Naive B cell (primary cell): ENCODE data around the gene ADAM12. TPM values are rescaled to one million over a fixed set of nuclear protein-coding genes. Genes with fewer than 3 reads are reported as not detected.

Source experiments
- ATAC-seq, 2 donors: fragments of 150-1000 bp; cut with Tn5 transposase; 2 replicates each; pipeline ENCODE4 v1.10.0; 2021; ENCODE audit warnings: low read depth in 2 of 2, mild to moderate bottlenecking in 2 of 2, moderate library complexity in 2 of 2
- DNase-seq: peaks from one replicate; pipeline ENCODE4 v3.0.0; 2022
- H3K27ac Mint-ChIP-seq, 6 donors: one replicate each; pipeline ENCODE4 v1.8.0; 2020 to 2022; ENCODE audit warnings: mild to moderate bottlenecking in 6 of 6, mixed read lengths in 6 of 6, moderate library complexity in 5 of 6, inconsistent platforms in 2 of 6
- H3K27me3 Mint-ChIP-seq, 3 donors: one replicate each; pipeline ENCODE4 v1.8.0; 2021 to 2022; ENCODE audit warnings: mixed read lengths in 3 of 3, mild to moderate bottlenecking in 1 of 3
- H3K36me3 Mint-ChIP-seq, 2 donors: one replicate each; pipeline ENCODE4 v1.8.0; 2020 to 2022; ENCODE audit warnings: mixed read lengths in 2 of 2, inconsistent platforms in 1 of 2, mild to moderate bottlenecking in 1 of 2
- H3K4me1 Mint-ChIP-seq, 3 donors: one replicate each; pipeline ENCODE4 v1.8.0; 2020 to 2022; ENCODE audit warnings: mixed read lengths in 3 of 3, inconsistent platforms in 1 of 3, mild to moderate bottlenecking in 1 of 3, moderate library complexity in 1 of 3
- H3K4me3 Mint-ChIP-seq, 8 donors: one replicate each; pipeline ENCODE4 v1.8.0; 2020 to 2022; ENCODE audit warnings: mild to moderate bottlenecking in 8 of 8, mixed read lengths in 8 of 8, moderate library complexity in 8 of 8, inconsistent platforms in 2 of 8
- H3K9me3 Mint-ChIP-seq, 7 donors: one replicate each; pipeline ENCODE4 v1.8.0; 2020 to 2022; ENCODE audit warnings: mixed read lengths in 7 of 7, mild to moderate bottlenecking in 5 of 7, inconsistent platforms in 2 of 7, moderate library complexity in 1 of 7
- polyA plus RNA-seq, 6 donors: library from polyadenylated mRNA; unstranded; fragments of 300-500 nt; fragmentation: Illumina TruSeq; gene quantifications; one replicate each; pipeline ENCODE4 v1.2.3, GENCODE V29; 2021; ENCODE audit warnings: low read depth in 6 of 6

ADAM12 gene
- polyA plus RNA-seq, 6 donors from 2014 or later: 0.07 to 0.08 TPM; not detected in 4

DNA sequence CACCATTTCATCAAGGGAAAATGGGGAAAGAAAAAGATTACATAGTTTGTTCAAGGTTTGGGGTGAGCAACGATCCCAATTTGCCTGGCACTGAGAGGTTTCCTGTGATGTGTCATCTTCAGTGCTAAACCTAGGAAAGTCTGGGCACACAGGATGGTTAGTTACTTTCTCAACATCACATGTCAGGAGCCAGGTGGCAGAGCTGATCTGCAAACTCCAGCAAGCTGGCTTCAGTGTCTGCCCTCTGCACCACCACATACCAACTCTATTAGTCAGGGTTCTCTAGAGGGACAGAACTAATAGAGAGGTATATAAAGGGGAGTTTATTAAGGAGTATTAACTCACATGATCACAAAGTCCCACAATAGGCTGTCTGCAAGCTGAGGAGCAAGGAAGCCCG is 11.3 kb downstream of the ADAM12 start:
- H3K4me3 Mint-ChIP-seq: no peak overlapping the region
- H3K9me3 Mint-ChIP-seq: peaks cover 4 to 38% (median 7%) of the 10 kb centered on the region in 7 donors
- no peak for ATAC-seq
- no peaks in the 10 kb centered on the region for H3K4me1 Mint-ChIP-seq
- DNase-seq: no peak
- peaks cover 0 to 11% of the 10 kb centered on the region in 2 donors for H3K36me3 Mint-ChIP-seq
- peaks cover 0 to 7% (median 1%) of the 10 kb centered on the region in 3 donors for H3K27me3 Mint-ChIP-seq
- H3K27ac Mint-ChIP-seq: no peak overlapping the region

DNA sequence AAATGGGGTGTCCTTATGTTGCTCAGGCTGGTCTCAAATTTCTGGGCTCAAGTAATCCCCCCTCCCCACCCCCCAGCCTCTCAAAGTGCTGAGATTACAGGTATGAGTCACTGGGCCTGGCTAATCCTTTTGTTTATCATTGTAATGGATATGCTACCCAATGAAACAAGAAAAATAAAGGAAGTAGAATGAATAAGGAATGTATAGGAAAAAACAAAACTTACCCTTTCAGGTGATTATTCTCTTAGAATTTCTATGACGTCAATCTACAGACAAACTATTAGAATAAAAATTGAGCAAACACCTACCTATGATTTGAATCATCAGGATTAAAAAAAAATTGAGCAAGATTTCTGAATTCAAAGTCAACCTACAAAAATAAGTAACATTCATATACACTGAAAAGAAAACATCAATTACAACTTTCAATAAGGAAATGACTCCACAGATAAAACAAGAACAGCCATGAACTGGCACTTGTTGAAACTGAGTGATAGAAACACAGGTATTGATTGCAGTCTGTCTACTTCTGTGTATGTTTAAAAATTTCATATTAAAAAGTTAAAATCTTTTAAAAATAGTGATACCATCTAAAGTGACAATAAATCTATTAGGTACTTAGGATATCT is 12.2 kb downstream of the ADAM12 start:
- Mint-ChIP-seq H3K27me3 (peaks cover 0 to 6% (median 0%) of the 10 kb centered on the region in 3 donors), H3K4me1 (no peaks in the 10 kb centered on the region), H3K27ac (no peak overlapping the region), H3K4me3 (no peak overlapping the region), H3K36me3 (peaks cover 0 to 11% of the 10 kb centered on the region in 2 donors), H3K9me3 (peaks cover 4 to 37% (median 7%) of the 10 kb centered on the region in 7 donors)
- DNase-seq: no peak
- ATAC-seq: no peak

DNA sequence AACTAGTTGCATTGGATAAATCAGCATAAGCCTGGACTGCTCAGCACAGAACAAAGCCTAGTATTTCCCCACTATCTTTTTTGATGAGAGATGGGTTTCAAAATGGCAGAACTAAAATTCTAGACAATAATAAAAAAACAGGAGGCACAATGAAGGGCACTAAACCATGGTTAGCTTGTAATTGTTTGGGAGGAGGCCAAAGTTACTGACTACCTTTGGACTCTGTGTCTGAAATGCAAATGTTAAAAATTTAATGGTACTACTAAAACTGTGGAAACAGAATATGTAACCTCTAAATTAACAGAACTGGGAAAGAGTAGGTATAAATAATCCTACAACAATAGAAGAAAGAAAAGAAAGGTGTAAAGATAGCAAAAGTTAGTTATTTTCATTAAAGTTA is 13.0 kb downstream of the ADAM12 start:
- peaks cover 0 to 11% of the 10 kb centered on the region in 2 donors for H3K36me3 Mint-ChIP-seq
- peaks cover 0 to 6% (median 0%) of the 10 kb centered on the region in 3 donors for H3K27me3 Mint-ChIP-seq
- H3K27ac Mint-ChIP-seq: no peak overlapping the region
- ATAC-seq (no peak), DNase-seq (no peak)
- peaks cover 4 to 37% (median 7%) of the 10 kb centered on the region in 7 donors for H3K9me3 Mint-ChIP-seq
- no peak overlapping the region for H3K4me3 Mint-ChIP-seq
- H3K4me1 Mint-ChIP-seq: no peaks in the 10 kb centered on the region

DNA sequence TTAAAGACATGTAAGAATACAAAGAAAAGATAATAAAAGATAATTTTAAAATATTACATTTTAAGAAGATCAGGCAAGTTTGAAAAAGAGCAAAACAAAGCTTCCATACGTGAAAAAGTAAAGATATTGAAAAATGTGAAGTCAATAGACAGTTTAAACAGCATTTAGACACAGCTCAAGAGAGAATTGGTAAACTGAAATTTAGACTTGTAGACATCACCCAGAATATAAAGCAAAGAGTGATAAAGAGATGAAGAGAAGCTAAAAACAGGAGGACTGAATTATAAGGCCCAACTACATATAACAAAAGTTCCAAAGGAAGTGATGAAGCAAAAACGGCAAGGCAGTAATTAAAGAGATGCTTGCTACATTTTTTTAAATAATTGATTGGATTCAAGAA is 13.8 kb downstream of the ADAM12 start:
- no peak for ATAC-seq
- Mint-ChIP-seq H3K4me1 (no peaks in the 10 kb centered on the region), H3K27me3 (peaks cover 0 to 6% (median 0%) of the 10 kb centered on the region in 3 donors), H3K27ac (no peak overlapping the region), H3K9me3 (peaks cover 4 to 32% (median 7%) of the 10 kb centered on the region in 7 donors), H3K4me3 (no peak overlapping the region), H3K36me3 (peaks cover 0 to 11% of the 10 kb centered on the region in 2 donors)
- no peak for DNase-seq

DNA sequence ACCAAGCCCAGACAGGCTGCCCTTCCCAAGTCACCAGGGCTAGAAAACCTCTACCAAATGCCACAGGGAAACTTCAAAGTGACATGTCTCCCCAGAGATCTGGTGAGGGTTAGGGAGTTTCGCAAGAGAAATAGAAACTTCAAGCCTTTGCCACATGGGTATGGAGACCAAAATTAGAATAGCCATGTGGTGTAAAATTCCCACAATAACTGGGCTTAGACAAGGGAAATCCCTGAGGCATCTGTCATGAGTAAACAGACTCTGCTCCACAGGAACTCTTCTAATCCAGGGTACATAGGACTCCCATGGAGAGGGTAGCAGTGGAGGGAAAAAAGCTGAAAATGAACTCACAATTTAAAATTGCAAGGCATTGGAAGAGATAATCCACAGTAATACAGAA is 14.3 kb downstream of the ADAM12 start:
- Mint-ChIP-seq H3K4me1 (no peaks in the 10 kb centered on the region), H3K36me3 (peaks cover 0 to 11% of the 10 kb centered on the region in 2 donors), H3K27ac (no peak overlapping the region), H3K9me3 (peaks cover 0 to 28% (median 6%) of the 10 kb centered on the region in 7 donors), H3K4me3 (no peak overlapping the region), H3K27me3 (peaks cover 0 to 6% (median 0%) of the 10 kb centered on the region in 3 donors)
- DNase-seq (no peak), ATAC-seq (no peak)

DNA sequence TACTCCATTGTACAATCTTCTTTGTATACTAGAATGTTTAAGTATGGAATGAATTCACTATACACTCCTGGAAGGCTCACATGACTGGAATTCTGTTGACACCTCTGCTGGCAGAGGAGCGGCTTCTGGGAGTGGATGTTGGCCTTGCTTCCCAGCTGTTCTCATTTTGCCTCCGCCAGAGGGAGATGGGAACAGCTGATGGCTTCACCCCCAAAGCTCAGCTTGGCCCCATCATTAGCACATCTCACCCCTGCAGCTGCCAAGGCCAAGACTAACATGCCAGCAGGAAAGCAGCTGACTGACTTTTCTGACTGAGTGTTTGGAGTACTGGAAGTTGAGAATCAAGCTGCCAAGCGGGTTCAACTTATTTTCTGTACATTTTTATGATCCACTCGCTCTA is 15.1 kb downstream of the ADAM12 start:
- DNase-seq (no peak), ATAC-seq (no peak)
- no peak overlapping the region for H3K27ac Mint-ChIP-seq
- no peaks in the 10 kb centered on the region for H3K4me1 Mint-ChIP-seq
- H3K36me3 Mint-ChIP-seq: peaks cover 0 to 11% of the 10 kb centered on the region in 2 donors
- no peak overlapping the region for H3K4me3 Mint-ChIP-seq
- H3K27me3 Mint-ChIP-seq: peaks cover 0 to 6% (median 0%) of the 10 kb centered on the region in 3 donors
- H3K9me3 Mint-ChIP-seq: peaks cover 0 to 21% (median 6%) of the 10 kb centered on the region in 7 donors

DNA sequence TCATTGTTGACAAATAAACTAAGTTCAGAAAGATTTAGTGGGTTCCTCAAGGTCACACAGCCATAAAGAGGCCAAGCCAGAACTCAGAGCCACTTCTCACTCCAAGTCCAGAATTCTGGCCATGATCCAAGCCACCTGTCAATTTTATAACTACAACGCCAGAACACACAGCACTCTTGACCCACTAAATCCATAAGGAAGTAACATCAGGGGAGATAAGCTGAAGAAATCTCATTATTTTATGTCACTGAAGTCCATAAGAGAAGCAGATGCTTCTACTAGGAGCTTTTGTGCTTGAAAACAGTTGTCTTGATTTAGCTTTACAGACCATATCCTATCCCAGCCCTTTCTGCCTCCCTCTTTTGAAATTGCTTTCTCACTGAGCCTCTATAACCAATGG is 15.9 kb downstream of the ADAM12 start:
- no peak overlapping the region for H3K4me3 Mint-ChIP-seq
- H3K36me3 Mint-ChIP-seq: peaks cover 0 to 11% of the 10 kb centered on the region in 2 donors
- no peak for DNase-seq
- no peak for ATAC-seq
- H3K27me3 Mint-ChIP-seq: peaks cover 0 to 6% (median 0%) of the 10 kb centered on the region in 3 donors
- H3K9me3 Mint-ChIP-seq: peaks cover 0 to 17% (median 6%) of the 10 kb centered on the region in 7 donors
- H3K4me1 Mint-ChIP-seq: no peaks in the 10 kb centered on the region
- H3K27ac Mint-ChIP-seq: no peak overlapping the region

DNA sequence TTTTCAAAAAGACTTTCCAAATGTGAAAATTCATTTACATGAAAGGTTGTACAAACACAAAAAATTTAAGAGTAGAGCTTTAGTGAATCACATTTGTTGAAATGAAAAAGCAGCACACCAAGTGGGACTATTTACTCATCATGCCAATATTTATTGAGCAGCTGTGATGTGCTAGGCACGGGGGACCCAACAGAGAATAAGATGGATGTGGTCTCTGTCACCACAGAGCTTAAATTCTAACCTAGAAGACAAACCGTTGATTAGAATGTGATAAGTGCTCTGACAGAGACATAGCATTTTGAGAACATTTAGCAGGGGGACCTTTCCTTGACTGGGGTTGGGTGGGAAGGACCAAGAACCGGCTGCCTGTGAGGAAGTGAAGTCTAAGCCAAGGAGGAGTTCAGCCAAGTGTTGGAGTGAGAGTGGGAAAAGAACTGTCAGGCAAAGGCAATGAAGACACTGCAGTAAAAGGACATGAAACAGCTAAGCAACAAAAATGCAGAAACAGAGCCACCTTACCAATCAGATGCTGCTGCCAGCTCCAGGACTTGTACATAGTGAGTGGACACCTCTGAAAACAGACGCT is 19.1 kb downstream of the ADAM12 start:
- H3K4me1 Mint-ChIP-seq: no peaks in the 10 kb centered on the region
- no peak overlapping the region for H3K27ac Mint-ChIP-seq
- peaks cover 0 to 7% (median 0%) of the 10 kb centered on the region in 3 donors for H3K27me3 Mint-ChIP-seq
- H3K4me3 Mint-ChIP-seq: no peak overlapping the region
- DNase-seq (no peak), ATAC-seq (no peak)
- H3K9me3 Mint-ChIP-seq: peaks cover 0 to 7% (median 2%) of the 10 kb centered on the region in 7 donors
- H3K36me3 Mint-ChIP-seq: peaks cover 0 to 5% of the 10 kb centered on the region in 2 donors

DNA sequence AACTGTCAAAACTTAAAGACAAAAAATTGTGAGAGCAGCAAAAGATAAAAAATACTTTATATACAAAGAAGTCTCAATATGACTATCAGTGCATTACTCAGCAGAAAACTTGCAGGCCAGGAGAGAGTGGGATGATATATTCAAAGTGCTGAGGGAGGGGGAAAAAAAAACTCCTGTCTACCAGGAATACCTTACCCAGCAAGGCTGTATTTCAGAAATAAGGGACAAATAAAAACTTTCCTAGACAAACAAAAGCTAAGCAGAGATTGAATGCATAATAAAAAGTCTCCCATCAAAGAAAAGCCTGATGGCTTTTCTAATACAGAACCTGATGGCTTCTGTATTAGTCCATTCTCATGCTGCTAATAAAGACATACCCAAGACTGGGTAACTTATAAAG is 31.1 kb downstream of the ADAM12 start:
- ATAC-seq (no peak), DNase-seq (no peak)
- H3K27ac Mint-ChIP-seq: no peak overlapping the region
- peaks cover 16 to 29% of the 10 kb centered on the region in 2 donors for H3K36me3 Mint-ChIP-seq
- peaks cover 8 to 10% (median 8%) of the 10 kb centered on the region in 3 donors for H3K27me3 Mint-ChIP-seq
- H3K4me1 Mint-ChIP-seq: no peaks in the 10 kb centered on the region
- H3K4me3 Mint-ChIP-seq: no peak overlapping the region
- peaks cover 14 to 66% (median 34%) of the 10 kb centered on the region in 7 donors for H3K9me3 Mint-ChIP-seq

DNA sequence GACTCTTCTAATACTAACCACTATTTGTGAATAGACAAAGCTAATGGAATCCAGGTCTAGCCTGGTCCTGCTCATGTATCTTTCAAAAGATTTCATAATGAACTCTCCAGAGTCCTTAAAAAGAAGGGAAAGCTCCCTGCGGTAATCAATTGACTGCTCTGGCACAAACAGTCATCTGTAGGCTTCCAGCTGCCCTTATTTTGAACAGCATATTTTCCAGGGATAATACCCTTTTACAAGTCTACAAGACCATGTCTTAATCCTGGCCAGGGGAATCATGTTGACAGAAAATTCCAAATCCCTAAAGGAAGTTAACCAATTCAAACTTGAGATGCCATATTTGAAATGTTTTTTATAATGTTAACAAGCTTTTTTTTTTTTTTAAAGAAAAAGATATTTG is 34.6 kb downstream of the ADAM12 start:
- H3K36me3 Mint-ChIP-seq: peaks cover 10 to 19% of the 10 kb centered on the region in 2 donors
- DNase-seq (no peak), ATAC-seq (no peak)
- peaks cover 0 to 14% (median 9%) of the 10 kb centered on the region in 3 donors for H3K27me3 Mint-ChIP-seq
- H3K27ac Mint-ChIP-seq: no peak overlapping the region
- no peak overlapping the region for H3K4me3 Mint-ChIP-seq
- H3K4me1 Mint-ChIP-seq: no peaks in the 10 kb centered on the region
- peaks cover 5 to 46% (median 28%) of the 10 kb centered on the region in 7 donors for H3K9me3 Mint-ChIP-seq

DNA sequence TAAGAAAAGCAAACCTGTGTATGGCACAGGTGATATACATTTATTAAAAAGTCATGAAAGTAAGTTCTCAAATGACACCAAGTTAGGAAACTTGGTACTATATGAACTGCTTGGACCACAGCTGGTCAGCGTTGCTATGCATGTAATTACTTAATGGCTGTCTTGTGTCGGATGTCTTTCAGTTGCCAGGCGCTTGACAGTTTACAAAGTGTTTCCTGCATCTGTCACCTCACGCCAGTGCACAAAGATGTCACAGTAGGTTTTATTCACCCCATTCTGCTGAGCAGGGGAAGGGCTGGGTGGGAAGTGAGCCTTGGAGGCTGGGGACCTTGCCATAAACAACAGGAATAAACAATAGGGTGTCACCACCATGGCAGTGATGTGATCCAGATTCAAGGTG is 35.8 kb downstream of the ADAM12 start:
- ATAC-seq (no peak), DNase-seq (no peak)
- Mint-ChIP-seq H3K4me1 (no peaks in the 10 kb centered on the region), H3K27me3 (peaks cover 0 to 14% (median 9%) of the 10 kb centered on the region in 3 donors), H3K9me3 (peaks cover 5 to 34% (median 19%) of the 10 kb centered on the region in 7 donors), H3K36me3 (peaks cover 3 to 13% of the 10 kb centered on the region in 2 donors), H3K4me3 (no peak overlapping the region), H3K27ac (no peak overlapping the region)

DNA sequence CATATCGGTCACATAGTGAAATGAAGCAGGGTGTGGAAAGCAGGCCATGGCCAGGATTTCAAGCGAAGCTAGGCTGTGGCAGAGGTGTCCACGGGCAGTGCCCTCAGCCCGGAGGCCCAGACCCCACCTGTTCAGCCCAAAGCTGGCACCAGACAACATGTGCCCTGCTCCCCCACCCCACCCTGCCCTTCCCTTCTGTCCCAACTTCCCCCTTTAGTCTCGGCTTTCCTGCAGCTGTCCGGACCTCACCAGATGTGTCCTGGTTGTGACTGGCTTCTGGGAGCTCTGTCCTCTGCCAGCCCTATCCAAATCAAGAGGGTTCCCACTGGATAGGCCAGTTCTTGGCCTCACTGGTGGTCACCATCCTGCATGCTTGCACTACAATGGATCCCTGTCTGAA is 37.3 kb downstream of the ADAM12 start:
- H3K4me1 Mint-ChIP-seq: no peaks in the 10 kb centered on the region
- ATAC-seq: no peak

DNA sequence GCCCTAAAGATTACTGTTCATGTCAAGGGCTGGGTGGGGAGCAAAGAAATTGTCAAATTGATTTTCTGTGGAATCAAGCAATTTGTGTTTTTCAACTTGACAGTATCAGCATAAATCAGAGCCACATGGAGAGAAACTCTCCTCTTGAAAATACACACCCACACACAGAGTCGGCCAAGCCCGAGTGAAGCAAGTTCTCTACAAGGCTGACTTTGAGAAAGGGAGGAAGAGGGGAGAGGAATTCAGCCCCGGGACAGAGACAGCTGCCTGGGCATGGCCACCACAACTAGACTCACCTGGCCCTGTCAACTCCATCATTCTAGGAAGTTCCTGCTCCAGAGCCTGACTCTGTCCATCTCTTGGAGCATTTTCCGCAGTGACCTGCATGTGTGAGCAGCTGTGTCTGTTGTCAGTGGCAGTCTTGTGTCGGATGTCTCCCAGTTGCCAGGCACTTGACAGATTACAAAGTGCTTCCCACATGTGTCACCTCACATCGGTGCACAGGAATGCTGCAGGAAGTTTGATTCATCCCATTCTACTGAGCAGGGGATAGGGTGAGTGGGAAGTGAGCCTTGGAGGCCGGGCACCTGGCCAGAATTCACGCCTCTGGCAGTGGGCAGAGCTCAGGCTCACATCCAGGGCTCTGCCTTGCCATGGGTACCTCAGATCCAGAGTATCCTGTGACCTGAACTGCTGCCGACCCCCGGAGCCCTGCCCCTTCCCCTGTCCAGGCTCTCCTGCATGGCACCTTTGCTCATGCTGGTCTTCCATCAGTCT is 37.9 kb downstream of the ADAM12 start:
- Mint-ChIP-seq H3K27me3 (peaks cover 0 to 18% (median 9%) of the 10 kb centered on the region in 3 donors), H3K27ac (no peak overlapping the region), H3K4me3 (no peak overlapping the region), H3K4me1 (no peaks in the 10 kb centered on the region), H3K36me3 (no peaks in the 10 kb centered on the region), H3K9me3 (peaks cover 0 to 24% (median 3%) of the 10 kb centered on the region in 7 donors)
- DNase-seq: no peak
- ATAC-seq: no peak

More for the DNA sequence above, 37.3 kb downstream of the ADAM12 start:
- DNase-seq: no peak
- Mint-ChIP-seq H3K9me3 (peaks cover 0 to 28% (median 5%) of the 10 kb centered on the region in 7 donors), H3K4me3 (no peak overlapping the region), H3K27ac (no peak overlapping the region), H3K36me3 (no peaks in the 10 kb centered on the region), H3K27me3 (peaks cover 0 to 18% (median 9%) of the 10 kb centered on the region in 3 donors)
